PC-9 (cell line): ENCODE data around the gene SHC1. TPM values are rescaled to one million over a fixed set of nuclear protein-coding genes. Genes with fewer than 3 reads are reported as not detected.

Experiments
- BruUV-seq: library from RNA; stranded (reverse); fragments of 400-500 nt; replicated peaks from 2 replicates; lab custom pipeline; 2021; lab: Mats Ljungman, UMichigan
- CTCF ChIA-PET: fragments of 300-600 bp; sonication (Branson Sonifier 250); formaldehyde crosslinking; loops from one replicate; lab custom pipeline; 2022; ENCODE audit warnings: antibody characterized with exemption; lab: Charles Lee
- POLR2A ChIA-PET: fragments of 300-600 bp; sonication (Branson Sonifier 250); formaldehyde crosslinking; loops from one replicate; lab custom pipeline; 2022; ENCODE audit warnings: antibody characterized with exemption; ENCODE audit not compliant: unreplicated experiment; lab: Charles Lee
- DNase-seq, 2 experiments: peaks; one replicate each; pipeline versions ENCODE4 v3.0.0 to v3.0.0-alpha.2; 2015 to 2022; ENCODE audit warnings: mixed read lengths in 1 of 2
- H2AFZ ChIP-seq: fragments of 200-600 bp; sonication (generic); 2 replicates; pipeline ENCODE4 v1.8.1; 2017; ENCODE audit warnings: antibody characterized with exemption
- H3F3A ChIP-seq: fragments of 200-600 bp; sonication (generic); 2 replicates; pipeline ENCODE4 v1.8.1; 2017; ENCODE audit warnings: antibody characterized with exemption, mild to moderate bottlenecking, low read depth; ENCODE audit not compliant: insufficient read depth
- H3K27ac ChIP-seq: fragments of 200-600 bp; sonication (generic); 2 replicates; pipeline ENCODE4 v1.6.1; 2016; ENCODE audit warnings: mixed run types
- H3K27me3 ChIP-seq: fragments of 200-600 bp; sonication (generic); 2 replicates; pipeline ENCODE4 v1.6.1; 2016; ENCODE audit warnings: low read depth, mixed run types; ENCODE audit not compliant: insufficient read depth
- H3K36me3 ChIP-seq: fragments of 200-600 bp; sonication (generic); 2 replicates; pipeline ENCODE4 v1.6.1; 2016; ENCODE audit warnings: low read depth, mixed run types
- H3K4me1 ChIP-seq: fragments of 200-600 bp; sonication (generic); replicated peaks from 2 replicates; pipeline ENCODE4 v1.6.1; 2016; ENCODE audit warnings: mixed run types; ENCODE audit not compliant: insufficient read depth
- H3K4me2 ChIP-seq: fragments of 200-600 bp; sonication (generic); 2 replicates; pipeline ENCODE4 v1.6.1; 2017; ENCODE audit warnings: mixed run types
- H3K4me3 ChIP-seq: fragments of 200-600 bp; sonication (generic); 2 replicates; pipeline ENCODE4 v1.6.1; 2016; ENCODE audit warnings: mixed run types
- H3K79me2 ChIP-seq: fragments of 200-600 bp; sonication (generic); 2 replicates; pipeline ENCODE4 v1.6.1; 2017; ENCODE audit warnings: low read depth, mixed run types
- H3K9me2 ChIP-seq: fragments of 200-600 bp; sonication (generic); 2 replicates; pipeline ENCODE4 v1.8.1; 2017; ENCODE audit warnings: mild to moderate bottlenecking; ENCODE audit not compliant: insufficient read depth
- H3K9me3 ChIP-seq: fragments of 200-600 bp; sonication (generic); 2 replicates; pipeline ENCODE4 v1.8.1; 2016; ENCODE audit warnings: low read depth; ENCODE audit not compliant: insufficient read depth
- H4K20me1 ChIP-seq: fragments of 200-600 bp; sonication (generic); 2 replicates; pipeline ENCODE4 v1.8.1; 2017; ENCODE audit not compliant: insufficient read depth
- CTCF ChIP-seq: fragments of 200-600 bp; sonication (generic); conservative IDR thresholded peaks from 2 replicates; pipeline ENCODE4 v1.6.1; 2017; ENCODE audit warnings: mixed run types, antibody characterized with exemption, mild to moderate bottlenecking, moderate library complexity
- EZH2 ChIP-seq: fragments of 200-600 bp; sonication (generic); IDR thresholded peaks from 2 replicates; pipeline ENCODE4 v1.8.0; 2017; ENCODE audit warnings: antibody characterized with exemption, low read depth
- intact Hi-C: fragments of 100-400 bp; cut with micrococcal nuclease; formaldehyde crosslinking; loops from one replicate; pipeline ENCODE4 v1.10.0; 2022; ENCODE audit not compliant: unreplicated experiment
- total RNA-seq: library from RNA; stranded (reverse); gene quantifications from 2 replicates; pipeline ENCODE4 v1.2.3, GENCODE V29; 2021

Gene SHC1
- total RNA-seq, 1 experiment from 2014 or later = 210 TPM

GRCh38 chr1:154974808-154975408 lies 4.4 kb upstream of the SHC1 start:
- Histone ChIP-seq H3K4me3 (peak overlapping the region; percentile 87), H4K20me1 (peaks cover 6% of the 10 kb centered on the region; the same call in 1 of the 2 replicates), H3K79me2 (peaks cover 69% of the 10 kb centered on the region), H3F3A (peaks cover 72% of the 10 kb centered on the region), H3K27ac (peak overlapping the region; percentile 97), H3K4me2 (peak overlapping the region; percentile 84), H3K9me2 (no peaks in the 10 kb centered on the region), H3K9me3 (no peaks in the 10 kb centered on the region), H2AFZ (peak overlapping the region; percentile 53; the same call in 1 of the 2 replicates), H3K27me3 (no peaks in the 10 kb centered on the region), H3K4me1 (peaks cover 42% of the 10 kb centered on the region), H3K36me3 (peaks cover 23% of the 10 kb centered on the region)
- DNase-seq = peak; percentile 89 to 93
- POLR2A ChIA-PET = interaction anchor here (0.7 kb wide), 2 partner anchors 10 to 67 kb away, joined by 4 to 6 read pairs; no protein-coding TSS in a partner anchor
- intact Hi-C loops = loop anchor here (1.0 to 5.0 kb wide), 3 partner anchors 42 to 347 kb away; partner anchors contain the start of genes RUSC1 and SLC50A1
- BruUV-seq = TSS peak; percentile 59
- TF ChIP-seq EZH2 = no peak
- no peak for TF ChIP-seq CTCF
- CTCF ChIA-PET = interaction anchor here (1.3 kb wide), 1 partner anchor 110 kb away, joined by 3 read pairs; no protein-coding TSS in a partner anchor

GRCh38 chr1:154974102-154974807 lies 3.7 kb upstream of the SHC1 start, which contains the start of gene CKS1B:
TSS of gene CKS1B (plus strand) at chr1:154974681. CDS start at chr1:154974746, 65 bp downstream.
- Histone ChIP-seq H3K9me2 (no peaks in the 10 kb centered on the region), H3K4me3 (peak within 1 kb of the TSS; percentile 87), H3F3A (peaks cover 65% of the 10 kb centered on the region), H3K4me1 (peaks cover 48% of the 10 kb centered on the region), H3K27me3 (no peaks in the 10 kb centered on the region), H3K27ac (peak within 1 kb of the TSS; percentile 97), H3K36me3 (peaks cover 19% of the 10 kb centered on the region), H3K4me2 (peak within 1 kb of the TSS; percentile 93), H3K79me2 (peaks cover 69% of the 10 kb centered on the region), H2AFZ (peak within 1 kb of the TSS; percentile 53), H4K20me1 (peaks cover 6% of the 10 kb centered on the region; the same call in 1 of the 2 replicates), H3K9me3 (no peaks in the 10 kb centered on the region)
- TF ChIP-seq EZH2 (no peak), CTCF (no peak)
- no TSS peak for BruUV-seq
- peak; percentile 96 to 100 for DNase-seq
- ChIA-PET CTCF (interaction anchor here (0.6 to 1.5 kb wide), 3 partner anchors 9 to 111 kb away, joined by 3 to 22 read pairs (median 5); partner anchors contain the start of gene FLAD1), POLR2A (interaction anchor here (0.5 to 1.0 kb wide), 7 partner anchors 10 to 1016 kb away, joined by 3 to 26 read pairs (median 4); partner anchors contain the start of genes CRTC2 and PBXIP1)
- intact Hi-C loops = loop anchor here (1.0 to 5.0 kb wide), 3 partner anchors 43 to 348 kb away; partner anchors contain the start of genes RUSC1 and SLC50A1
